C1 segment of cervical spinal cord (tissue), 14 donors: ENCODE results near the gene COL21A1.

Experiments used
- DNase-seq, 14 donors: peaks; one replicate each; lab custom pipeline; 2025; lab: John Stamatoyannopoulos, UW

COL21A1 gene

GRCh38 chr6:56188429-56188828, 59.0 kb downstream of the COL21A1 start:
- DNase-seq: no peak

- no peak for DNase-seq
Observed at GRCh38 chr6:56187686-56188085, 59.7 kb downstream of the COL21A1 start.

- DNase-seq: no peak
Observed at GRCh38 chr6:56176741-56177140, 70.6 kb downstream of the COL21A1 start.

GRCh38 chr6:56173228-56173627, 74.2 kb downstream of the COL21A1 start:
- no peak for DNase-seq

- DNase-seq: no peak
Observed at GRCh38 chr6:56172144-56172543, 75.2 kb downstream of the COL21A1 start.

- no peak for DNase-seq
Observed at GRCh38 chr6:56169366-56169765, 78.0 kb downstream of the COL21A1 start.

GRCh38 chr6:56168596-56168995, 78.8 kb downstream of the COL21A1 start:
- DNase-seq: no peak

- DNase-seq: no peak
Observed at GRCh38 chr6:56162081-56162480, 85.3 kb downstream of the COL21A1 start.

- DNase-seq: no peak
Observed at GRCh38 chr6:56160489-56160888, 86.9 kb downstream of the COL21A1 start.

- DNase-seq: no peak
Observed at GRCh38 chr6:56158571-56158970, 88.8 kb downstream of the COL21A1 start.

- DNase-seq: no peak
Observed at GRCh38 chr6:56156643-56157042, 90.7 kb downstream of the COL21A1 start.

GRCh38 chr6:56155634-56156141, 91.7 kb downstream of the COL21A1 start:
- DNase-seq: no peak

- no peak for DNase-seq
Observed at GRCh38 chr6:56154076-56154475, 93.3 kb downstream of the COL21A1 start.

GRCh38 chr6:56152611-56153010, 94.8 kb downstream of the COL21A1 start:
- no peak for DNase-seq

- DNase-seq: no peak
Observed at GRCh38 chr6:56151609-56152224, 95.7 kb downstream of the COL21A1 start.

- DNase-seq: no peak
Observed at GRCh38 chr6:56148488-56149186, 98.7 kb downstream of the COL21A1 start.

GRCh38 chr6:56147766-56148165, 99.6 kb downstream of the COL21A1 start:
- DNase-seq: no peak

GRCh38 chr6:56146086-56146485, 101.3 kb downstream of the COL21A1 start:
- DNase-seq: no peak

- no peak for DNase-seq
Observed at GRCh38 chr6:56145616-56146015, 101.8 kb downstream of the COL21A1 start.

- no peak for DNase-seq
Observed at GRCh38 chr6:56144538-56145324, 102.6 kb downstream of the COL21A1 start.

- DNase-seq: no peak
Observed at GRCh38 chr6:56143796-56144195, 103.6 kb downstream of the COL21A1 start.

GRCh38 chr6:56140090-56140489, 107.3 kb downstream of the COL21A1 start:
- no peak for DNase-seq

- DNase-seq: no peak
Observed at GRCh38 chr6:56115715-56116114, 131.7 kb downstream of the COL21A1 start.
